BE2C (cell line): Measurements from ENCODE around the gene ULK2.
A peak's percentile ranks its signal among the peaks of the same experiment; 100 is the strongest.
"Not testable (repeated sequence)": the region's sequence is repeated elsewhere in the genome, so short reads cannot be mapped to it uniquely, and the experiment has no call there.

Experiments
- DNase-seq: peaks from one replicate; pipeline ENCODE4 v3.0.0-alpha.2; 2020
- H3K27me3 ChIP-seq: fragments of 250-450 bp; sonication (Bioruptor Pico); 2 replicates; pipeline ENCODE4 v1.5.1; 2020; ENCODE audit warnings: mild to moderate bottlenecking
- H3K36me3 ChIP-seq: fragments of 250-450 bp; sonication (Bioruptor Pico); 2 replicates; pipeline ENCODE4 v1.5.1; 2020; ENCODE audit warnings: mild to moderate bottlenecking
- H3K4me1 ChIP-seq: fragments of 250-450 bp; sonication (Bioruptor Pico); 2 replicates; pipeline ENCODE4 v1.5.1; 2020
- H3K4me3 ChIP-seq: 2 replicates; pipeline ENCODE4 v1.5.1; 2011; ENCODE audit warnings: low read depth, low read length
- H3K9me3 ChIP-seq: fragments of 250-450 bp; sonication (Bioruptor Pico); 2 replicates; pipeline ENCODE4 v1.5.1; 2020
- TF ChIP-seq, protein P1 (sequence below): IDR thresholded peaks from 2 replicates; pipeline ENCODE4 v1.5.1; 2012; ENCODE audit warnings: mild to moderate bottlenecking, low read depth, low read length

ULK2 gene

GRCh38 chr17:19873346-19873745, 5.6 kb upstream of the ULK2 start:
- TF ChIP-seq, protein P1, sequence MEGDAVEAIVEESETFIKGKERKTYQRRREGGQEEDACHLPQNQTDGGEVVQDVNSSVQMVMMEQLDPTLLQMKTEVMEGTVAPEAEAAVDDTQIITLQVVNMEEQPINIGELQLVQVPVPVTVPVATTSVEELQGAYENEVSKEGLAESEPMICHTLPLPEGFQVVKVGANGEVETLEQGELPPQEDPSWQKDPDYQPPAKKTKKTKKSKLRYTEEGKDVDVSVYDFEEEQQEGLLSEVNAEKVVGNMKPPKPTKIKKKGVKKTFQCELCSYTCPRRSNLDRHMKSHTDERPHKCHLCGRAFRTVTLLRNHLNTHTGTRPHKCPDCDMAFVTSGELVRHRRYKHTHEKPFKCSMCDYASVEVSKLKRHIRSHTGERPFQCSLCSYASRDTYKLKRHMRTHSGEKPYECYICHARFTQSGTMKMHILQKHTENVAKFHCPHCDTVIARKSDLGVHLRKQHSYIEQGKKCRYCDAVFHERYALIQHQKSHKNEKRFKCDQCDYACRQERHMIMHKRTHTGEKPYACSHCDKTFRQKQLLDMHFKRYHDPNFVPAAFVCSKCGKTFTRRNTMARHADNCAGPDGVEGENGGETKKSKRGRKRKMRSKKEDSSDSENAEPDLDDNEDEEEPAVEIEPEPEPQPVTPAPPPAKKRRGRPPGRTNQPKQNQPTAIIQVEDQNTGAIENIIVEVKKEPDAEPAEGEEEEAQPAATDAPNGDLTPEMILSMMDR: no peak
- no peak for DNase-seq
- Histone ChIP-seq H3K4me3 (no peak overlapping the region), H3K4me1 (no peaks in the 10 kb centered on the region), H3K36me3 (no peaks in the 10 kb centered on the region), H3K27me3 (no peaks in the 10 kb centered on the region), H3K9me3 (no peaks in the 10 kb centered on the region)

GRCh38 chr17:19868079-19868395, 301 bp upstream of the ULK2 start:
- Histone ChIP-seq H3K27me3 (no peaks in the 10 kb centered on the region), H3K4me1 (no peaks in the 10 kb centered on the region), H3K36me3 (no peaks in the 10 kb centered on the region), H3K4me3 (peak overlapping the region; percentile 43), H3K9me3 (no peaks in the 10 kb centered on the region)
- DNase-seq: no peak
- TF ChIP-seq, protein P1: no peak

DNA sequence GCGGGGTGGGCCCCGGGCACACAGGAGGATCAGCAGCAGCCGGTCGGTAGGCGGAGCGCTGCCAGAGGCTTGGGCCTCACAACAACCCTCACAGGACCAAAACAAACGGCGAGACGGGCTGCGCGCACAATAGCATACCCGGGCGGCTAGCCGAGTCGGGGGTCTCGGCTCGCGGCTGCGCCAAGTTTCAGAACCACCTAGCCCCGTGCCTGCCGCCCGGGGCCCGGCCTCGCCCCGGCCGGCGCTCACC, 732 bp downstream of the ULK2 start:
- Histone ChIP-seq H3K27me3 (no peaks in the 10 kb centered on the region), H3K9me3 (no peaks in the 10 kb centered on the region), H3K4me1 (no peaks in the 10 kb centered on the region), H3K4me3 (peak overlapping the region; percentile 64), H3K36me3 (no peaks in the 10 kb centered on the region)
- DNase-seq: peak; percentile 57
- TF ChIP-seq, protein P1: peak; percentile 23; the same call in 1 of the 2 replicates

- no peaks in the 10 kb centered on the region for H3K4me1 ChIP-seq
- H3K36me3 ChIP-seq: no peaks in the 10 kb centered on the region
- no peak for DNase-seq
- no peaks in the 10 kb centered on the region for H3K9me3 ChIP-seq
- H3K4me3 ChIP-seq: no peak overlapping the region
- TF ChIP-seq, protein P1: no peak
- no peaks in the 10 kb centered on the region for H3K27me3 ChIP-seq
Measured at GRCh38 chr17:19865021-19865420, 2.7 kb downstream of the ULK2 start.

GRCh38 chr17:19860647-19861177, 7.0 kb downstream of the ULK2 start:
- H3K4me1 ChIP-seq, H3K27me3 ChIP-seq, H3K36me3 ChIP-seq, DNase-seq, H3K4me3 ChIP-seq, H3K9me3 ChIP-seq: not testable (repeated sequence)

DNA sequence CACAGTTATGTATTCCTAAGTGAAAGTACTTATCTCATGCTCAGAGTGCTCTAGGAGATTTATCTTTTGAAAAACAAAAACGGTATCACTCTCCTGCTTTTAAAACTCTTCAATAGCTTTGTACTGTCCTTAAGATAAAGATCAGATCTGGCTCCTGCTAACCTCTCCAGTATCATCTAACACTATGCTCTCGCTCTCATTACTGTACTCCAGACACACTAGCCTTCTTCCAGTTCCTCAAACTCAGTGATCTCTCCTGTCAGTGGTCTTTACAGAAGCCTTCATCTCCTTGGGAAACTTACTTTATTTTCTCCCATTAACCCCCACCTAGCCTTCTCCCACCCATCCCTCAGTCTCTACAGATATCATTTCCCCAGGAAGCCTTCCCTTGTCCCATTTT, 10.1 kb downstream of the ULK2 start:
- no peak for DNase-seq
- Histone ChIP-seq H3K4me3 (no peak overlapping the region), H3K4me1 (no peaks in the 10 kb centered on the region), H3K36me3 (no peaks in the 10 kb centered on the region), H3K27me3 (no peaks in the 10 kb centered on the region), H3K9me3 (no peaks in the 10 kb centered on the region)
- TF ChIP-seq, protein P1: no peak

- no peaks in the 10 kb centered on the region for H3K4me1 ChIP-seq
- no peak overlapping the region for H3K4me3 ChIP-seq
- TF ChIP-seq, protein P1: no peak
- H3K36me3 ChIP-seq: no peaks in the 10 kb centered on the region
- no peaks in the 10 kb centered on the region for H3K9me3 ChIP-seq
- no peaks in the 10 kb centered on the region for H3K27me3 ChIP-seq
- no peak for DNase-seq
Measured at GRCh38 chr17:19833914-19834313, 33.8 kb downstream of the ULK2 start.
